Stimulated activated CD4-positive, alpha-beta T cell treated with anti-CD3 and anti-CD28 coated beads, TNF-alpha, amount 100 ng/mL, for 4 hours (primary cell): ENCODE measurements around the gene SESN1.

Experiments
- DNase-seq, 3 experiments: peaks; one replicate each; pipeline ENCODE4 v3.0.0-alpha.2; 2020; ENCODE audit warnings: low read depth in 3 of 3

The SESN1 gene

DNA sequence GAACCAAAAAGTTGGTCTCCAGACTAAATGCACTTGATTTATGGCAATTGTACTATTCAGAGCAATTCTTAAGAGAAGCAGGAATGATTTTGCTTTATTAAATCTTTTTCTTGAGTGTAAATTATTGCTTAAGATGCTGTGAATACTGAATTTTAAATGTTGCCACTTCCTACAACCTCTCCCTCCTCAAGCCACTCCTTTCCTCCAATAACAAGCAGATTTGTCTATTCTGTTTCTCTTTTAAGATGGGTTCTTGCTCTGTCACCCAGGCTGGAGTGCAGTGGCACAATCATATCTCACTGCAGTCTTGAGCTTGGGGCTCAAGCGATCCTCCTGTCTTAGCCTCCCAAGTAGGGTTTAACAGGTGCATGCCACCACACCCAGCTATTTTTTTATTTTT lies 65.3 kb downstream of the SESN1 start:
- DNase-seq, result no peak

DNA sequence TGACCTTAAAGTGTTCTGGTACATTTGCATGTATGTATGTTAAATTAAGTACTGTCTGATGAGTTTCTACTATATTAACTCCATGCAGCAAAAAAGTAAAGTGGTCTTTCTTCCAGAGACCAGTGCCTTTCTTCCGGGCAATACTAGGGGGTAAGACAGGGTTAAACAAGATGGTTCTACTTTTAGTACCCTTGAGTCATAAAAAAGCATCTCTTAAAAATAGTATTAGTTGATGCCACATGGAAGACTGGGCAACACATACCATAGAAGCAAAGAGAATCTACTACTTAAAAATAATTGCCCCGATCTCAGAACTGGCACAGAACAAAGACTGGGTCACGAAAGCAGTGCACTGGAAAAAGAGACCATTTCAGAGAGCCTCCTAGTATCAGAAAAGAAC lies 66.2 kb downstream of the SESN1 start:
- DNase-seq, result no peak

DNA sequence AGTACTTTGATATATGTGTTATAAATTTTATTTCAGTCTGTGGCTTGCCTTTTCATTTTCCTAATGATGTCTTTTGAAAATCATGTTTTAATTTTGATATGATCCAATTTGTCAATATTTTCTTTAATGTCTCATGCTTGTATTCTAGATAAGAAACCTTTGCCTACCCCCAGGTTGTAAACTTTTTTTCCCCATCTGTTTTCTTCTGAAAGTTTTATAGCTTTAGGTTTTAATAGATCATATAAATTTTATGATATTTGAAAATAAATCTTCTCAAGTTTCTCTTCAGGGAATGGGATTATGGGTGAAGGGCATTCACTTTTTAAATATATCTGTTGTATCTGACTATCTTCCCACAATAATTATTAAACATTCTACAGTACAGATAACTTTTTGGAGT lies 66.7 kb downstream of the SESN1 start:
- no peak for DNase-seq

DNA sequence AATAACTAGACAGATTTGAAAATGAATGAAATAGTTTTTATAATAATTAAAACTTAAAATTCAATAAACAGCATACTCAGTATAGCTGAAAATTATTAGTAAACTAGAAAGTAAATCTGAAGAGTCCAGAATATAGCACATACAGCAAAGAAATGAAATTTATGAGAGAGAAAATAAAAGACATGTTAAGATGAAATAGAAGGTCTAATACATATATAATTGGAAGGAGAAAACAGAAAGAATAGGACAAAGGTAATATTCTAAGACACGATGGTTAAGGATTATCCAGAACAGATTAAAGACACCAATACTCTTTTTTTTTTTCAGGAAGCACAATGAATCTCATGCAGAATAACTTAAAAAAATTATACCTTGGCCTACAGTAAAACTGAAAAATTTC lies 69.0 kb downstream of the SESN1 start:
- DNase-seq, result no peak

DNA sequence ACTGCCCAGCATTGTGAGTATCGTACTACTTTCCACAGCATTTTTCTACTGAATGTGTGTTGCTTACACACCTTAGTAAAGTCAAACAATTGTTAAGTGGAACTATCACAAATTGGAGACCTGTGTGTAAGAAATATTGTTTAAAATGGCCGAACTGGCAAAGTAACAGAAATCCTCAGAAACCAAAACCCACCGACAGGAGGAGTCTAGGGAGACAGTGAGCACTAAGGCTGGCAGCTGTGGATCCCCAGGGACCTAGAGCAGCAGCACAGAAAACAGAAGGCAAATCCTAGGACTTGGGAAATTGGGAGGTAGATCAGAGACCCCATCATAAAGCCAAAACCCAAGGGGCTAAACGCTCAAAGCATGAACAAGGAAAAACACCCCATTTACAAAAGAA lies 69.9 kb downstream of the SESN1 start:
- DNase-seq, result no peak

DNA sequence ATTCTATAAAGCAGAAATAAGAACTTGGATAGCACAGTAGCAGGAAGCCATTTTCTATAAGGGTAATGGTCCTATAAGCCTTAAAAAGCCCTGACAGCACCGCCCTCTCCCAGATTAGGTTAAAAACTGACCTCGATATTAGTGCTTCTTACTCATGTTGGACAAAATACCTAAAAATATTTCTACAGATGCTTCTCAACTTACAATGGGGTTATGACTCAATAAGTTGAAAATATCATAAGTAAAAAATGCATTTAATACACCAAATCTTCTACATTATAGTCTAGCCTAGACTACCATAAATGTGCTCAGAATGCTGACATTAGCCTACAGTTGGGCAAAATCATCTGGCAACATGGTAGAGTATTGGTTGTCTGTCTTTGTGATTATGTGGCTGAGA lies 70.3 kb downstream of the SESN1 start:
- no peak for DNase-seq

DNA sequence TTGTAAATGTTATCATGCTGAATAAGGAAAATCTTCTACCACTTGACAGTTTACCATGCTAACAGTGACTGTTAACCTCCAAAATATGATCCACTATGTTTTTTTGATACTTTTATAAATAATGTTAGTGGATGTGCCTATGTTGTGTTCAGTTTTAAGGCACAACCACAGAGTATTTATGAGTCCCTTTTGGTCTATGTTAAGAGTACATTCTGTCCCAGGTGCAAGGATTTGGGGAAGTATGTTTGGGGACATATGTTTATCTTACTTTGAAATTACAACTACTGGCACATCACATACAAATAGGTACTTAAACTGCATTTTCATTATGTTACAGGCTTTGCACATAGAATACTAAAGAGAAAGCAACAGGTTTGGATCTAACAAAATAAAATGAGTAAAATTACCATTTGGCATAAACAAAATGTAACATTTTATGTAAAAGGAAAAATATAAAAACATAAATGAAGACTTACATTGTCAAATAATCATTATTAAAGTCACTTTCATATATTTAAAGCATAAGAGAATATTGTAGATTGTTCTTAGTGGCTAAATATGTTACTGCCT lies 71.2 kb downstream of the SESN1 start:
- DNase-seq, result no peak

DNA sequence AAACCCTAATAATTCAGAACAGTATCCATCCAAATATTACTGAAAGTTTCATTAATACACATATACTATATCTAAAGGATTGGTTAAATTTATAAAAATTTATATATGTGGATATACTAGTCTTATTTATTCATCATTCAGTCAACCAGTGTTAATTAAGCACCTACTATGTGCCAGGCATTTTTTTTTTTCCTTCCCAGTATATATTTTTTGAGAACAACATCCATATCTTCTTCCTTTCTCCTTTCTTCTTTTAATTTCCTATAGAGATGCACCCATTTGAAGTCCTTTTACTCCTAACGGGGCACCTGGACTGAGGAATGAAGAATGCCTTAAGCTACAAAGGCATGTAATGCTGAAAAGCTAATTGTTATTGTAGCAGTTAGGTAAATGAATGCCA lies 72.8 kb downstream of the SESN1 start:
- no peak for DNase-seq

DNA sequence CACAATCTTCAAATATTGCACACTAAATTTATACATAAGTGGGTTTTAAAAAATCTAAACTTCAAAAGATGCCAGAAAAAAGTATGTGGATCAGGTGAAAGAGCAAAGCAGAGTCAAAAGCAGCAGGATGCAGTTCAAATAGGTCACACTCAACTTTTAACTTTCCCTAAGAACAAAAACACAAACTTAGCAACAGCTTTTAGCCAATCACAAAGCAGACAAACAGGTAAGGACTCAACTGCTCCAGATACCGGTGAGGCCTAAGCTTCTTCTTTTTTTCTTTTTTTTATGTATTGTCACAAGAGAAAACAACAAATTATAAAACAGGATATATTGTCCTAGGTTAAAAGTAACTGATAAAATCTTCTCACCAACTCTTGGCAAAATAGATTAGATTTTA lies 74.7 kb downstream of the SESN1 start:
- DNase-seq, result no peak

DNA sequence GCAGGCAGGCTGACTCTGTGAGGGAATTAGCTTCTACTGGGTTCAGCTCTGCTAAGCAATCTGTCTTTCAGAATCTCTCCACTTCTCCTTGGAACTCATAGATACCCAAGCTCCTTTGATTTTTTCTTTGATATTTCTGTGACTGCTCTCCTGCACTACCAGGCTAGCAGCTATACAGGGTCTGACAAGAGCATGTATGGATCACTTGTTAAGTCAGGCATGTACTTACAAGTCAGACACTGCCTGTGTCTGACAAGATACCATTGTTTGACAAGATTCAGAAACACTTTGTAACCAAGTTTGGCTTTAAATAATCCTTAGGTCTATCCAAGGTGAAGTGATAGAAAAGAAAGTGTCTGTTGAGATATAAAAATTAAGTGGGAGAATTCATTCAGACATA lies 79.5 kb downstream of the SESN1 start:
- DNase-seq, result no peak

DNA sequence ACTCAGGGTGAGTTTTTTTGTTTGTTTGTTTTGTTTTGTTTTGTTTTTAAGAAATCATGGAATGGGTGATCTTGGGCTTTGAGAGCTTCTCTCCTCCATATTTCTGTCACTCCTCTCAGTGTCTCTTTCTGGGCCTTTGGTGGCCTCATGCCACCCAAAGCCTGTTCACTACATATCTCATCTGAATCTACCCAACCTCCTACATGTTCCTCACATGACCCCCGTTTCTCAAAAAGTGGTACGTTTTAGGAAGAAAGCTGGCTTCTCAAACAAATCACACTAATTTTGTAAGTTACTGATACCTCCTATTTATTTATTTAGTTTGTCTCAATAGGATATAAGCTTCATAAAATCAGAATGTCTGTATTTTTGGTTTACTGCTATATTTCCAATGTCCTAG lies 80.0 kb downstream of the SESN1 start:
- DNase-seq, result no peak

DNA sequence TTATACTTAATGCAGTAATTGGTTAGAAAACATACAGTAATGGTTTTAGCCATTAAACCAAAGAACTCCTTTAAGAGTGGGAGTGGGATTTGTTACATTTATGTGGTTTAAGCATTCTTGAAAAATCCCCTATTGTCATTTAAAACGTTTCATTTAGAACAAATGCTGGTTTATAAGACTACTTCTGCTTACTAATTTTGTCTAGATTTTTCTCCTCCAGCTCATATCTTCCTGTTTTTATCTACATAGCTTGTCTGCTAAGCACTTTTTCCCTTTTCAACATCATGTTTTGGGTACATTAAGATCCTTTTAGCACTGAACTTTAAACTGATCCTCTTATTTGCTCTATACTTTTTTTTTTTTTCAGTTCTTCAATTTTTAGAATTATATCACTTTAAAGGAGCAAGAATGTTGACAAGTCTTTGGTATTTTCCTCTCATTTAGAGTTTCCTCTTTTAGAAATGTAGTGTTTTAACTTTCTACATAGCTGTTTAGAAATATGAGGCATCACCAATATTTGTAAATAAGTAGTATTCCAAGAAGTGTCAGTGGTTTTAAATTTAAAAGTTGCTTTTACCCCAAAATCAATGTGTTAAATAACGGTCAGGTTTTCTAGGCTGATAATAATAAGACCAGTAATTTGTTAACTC lies 80.9 kb downstream of the SESN1 start:
- DNase-seq, result no peak

DNA sequence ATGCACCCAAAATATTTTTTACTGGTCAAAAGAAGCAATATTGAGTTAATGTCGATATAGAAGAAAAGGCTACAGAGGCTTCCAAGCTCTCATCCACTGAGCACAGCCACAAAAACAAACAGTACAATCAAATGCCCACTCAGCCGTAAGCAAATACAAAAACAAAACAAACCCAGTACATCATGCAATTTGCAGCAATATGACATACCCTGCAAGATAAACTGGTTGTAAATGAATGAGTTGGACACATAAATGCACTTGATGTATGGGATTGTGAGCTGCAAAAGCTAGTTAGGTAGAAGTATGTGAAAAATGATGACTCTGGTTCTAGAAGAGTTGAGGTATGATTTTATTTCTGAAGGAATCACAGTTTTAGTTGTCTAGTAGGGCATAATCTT lies 83.9 kb downstream of the SESN1 start:
- DNase-seq, result no peak

DNA sequence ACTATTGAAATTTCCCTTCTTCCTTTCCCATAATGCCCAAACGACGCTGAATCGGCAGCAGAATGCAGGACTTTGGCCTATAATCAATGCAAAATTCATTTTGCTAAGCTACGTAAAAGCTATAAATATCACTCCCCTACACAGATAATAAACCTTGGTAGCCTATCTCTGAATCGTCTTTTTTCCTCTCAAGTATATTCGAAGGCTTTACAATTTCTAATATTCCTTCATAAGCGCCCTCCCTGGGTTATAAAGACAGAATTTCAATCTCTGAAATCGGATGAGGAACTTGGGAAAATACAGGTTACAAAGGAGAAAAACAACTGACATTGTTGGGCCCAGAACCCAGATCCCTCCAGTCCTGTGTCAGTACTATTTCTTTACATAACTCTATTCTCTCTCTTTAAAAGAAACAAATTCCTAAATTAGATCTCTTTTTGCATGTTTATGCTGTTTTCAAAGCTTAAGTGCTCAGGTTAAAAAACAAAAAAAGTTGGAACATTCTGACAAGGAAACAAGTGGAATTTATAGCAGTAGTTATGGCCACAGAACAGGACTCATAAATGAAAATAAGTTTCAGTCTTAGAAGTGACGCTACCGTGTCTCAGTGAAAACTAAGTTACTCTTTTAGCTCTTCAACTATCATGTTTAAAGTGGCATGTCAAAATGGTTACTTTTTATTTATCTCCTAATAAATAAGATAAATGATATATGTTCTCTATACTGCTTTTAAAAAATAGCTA lies 84.5 kb downstream of the SESN1 start:
- DNase-seq, result no peak

DNA sequence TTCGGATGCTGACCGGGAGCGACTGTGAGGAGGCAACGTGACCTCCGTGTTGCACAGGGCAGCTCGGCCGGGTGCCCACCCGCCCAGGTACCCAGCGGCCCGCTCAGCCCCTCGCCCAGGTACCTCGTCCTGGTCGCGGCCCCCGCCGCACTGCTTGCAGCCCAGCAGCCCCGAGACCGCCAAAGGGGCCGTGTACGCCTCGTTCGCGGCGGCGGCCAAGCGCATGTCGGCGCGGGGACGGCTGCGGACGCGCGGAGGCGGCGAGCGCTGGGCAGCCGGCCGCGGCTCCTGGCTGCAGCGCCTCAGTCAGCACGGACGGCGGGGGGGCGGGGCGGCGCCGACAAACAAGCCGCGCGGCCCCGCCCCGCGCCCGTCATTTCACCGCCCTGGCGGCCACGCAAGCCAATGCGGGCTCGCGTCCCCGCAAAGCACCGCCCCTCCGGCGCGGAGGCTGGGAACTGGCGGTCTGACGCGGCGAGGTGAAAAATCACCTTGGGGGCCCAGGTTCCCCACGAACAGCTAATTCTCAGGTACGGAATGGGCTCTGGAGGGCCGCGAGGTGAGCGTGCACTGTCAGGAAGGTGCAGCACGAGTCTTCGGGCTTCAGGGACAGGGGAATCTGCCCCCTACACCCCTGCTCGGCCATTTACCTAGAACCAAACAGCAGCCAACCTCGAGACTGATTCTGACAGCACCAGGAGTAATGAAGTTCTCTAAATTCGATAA lies 85.2 kb downstream of the SESN1 start:
- DNase-seq, result peak; percentile 82 to 84 (median 84)

DNA sequence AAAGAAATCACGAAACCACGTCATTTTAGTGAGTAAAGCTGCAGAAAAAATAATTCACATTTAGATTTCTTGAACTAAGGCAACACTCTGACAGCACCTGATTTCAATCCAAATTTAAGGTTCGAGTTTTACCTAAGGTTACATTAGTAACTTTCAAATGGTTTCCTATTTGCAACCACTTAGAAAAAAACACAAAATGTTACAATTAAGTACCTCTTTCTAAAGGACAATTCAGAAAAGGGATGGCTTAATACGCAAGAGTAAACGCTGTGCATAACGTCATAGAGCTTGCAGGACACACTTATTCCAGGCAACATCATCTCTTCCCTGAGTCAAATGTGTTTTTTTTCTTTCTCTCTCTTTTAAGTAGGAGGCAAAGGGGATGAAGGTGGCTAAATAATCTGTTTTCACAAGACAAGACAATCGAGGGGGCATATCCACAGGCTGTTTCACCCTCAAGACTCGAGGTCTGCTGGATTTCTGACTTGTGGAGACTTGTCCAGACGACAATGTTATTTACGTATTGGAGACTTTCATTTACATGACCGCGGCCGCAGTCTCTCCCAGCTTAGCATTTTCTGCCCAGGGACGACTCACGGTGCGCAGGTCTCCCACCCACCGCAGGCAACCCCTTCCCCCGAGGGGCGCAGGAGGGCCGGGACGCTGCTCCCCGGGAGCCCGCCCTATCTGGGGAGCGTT lies 86.0 kb downstream of the SESN1 start:
- DNase-seq, result no peak

DNA sequence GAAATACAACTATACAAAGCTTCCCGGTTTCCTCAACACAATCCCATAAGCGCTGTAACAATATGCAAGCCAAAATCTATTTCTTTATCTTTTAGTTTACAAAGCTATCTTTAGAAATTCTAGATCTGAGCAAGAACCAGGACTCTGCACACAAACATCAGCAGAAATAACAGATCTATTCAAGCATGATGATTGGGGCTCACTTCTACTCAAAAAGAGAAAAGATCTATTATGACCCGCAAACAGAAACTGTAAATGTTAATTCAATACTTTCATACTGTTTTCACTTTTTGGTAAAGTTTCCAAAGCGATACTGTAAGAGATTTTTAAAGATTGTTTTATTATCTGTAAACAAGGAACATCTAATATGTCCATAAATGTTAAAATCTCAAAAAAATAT lies 86.6 kb downstream of the SESN1 start:
- no peak for DNase-seq

DNA sequence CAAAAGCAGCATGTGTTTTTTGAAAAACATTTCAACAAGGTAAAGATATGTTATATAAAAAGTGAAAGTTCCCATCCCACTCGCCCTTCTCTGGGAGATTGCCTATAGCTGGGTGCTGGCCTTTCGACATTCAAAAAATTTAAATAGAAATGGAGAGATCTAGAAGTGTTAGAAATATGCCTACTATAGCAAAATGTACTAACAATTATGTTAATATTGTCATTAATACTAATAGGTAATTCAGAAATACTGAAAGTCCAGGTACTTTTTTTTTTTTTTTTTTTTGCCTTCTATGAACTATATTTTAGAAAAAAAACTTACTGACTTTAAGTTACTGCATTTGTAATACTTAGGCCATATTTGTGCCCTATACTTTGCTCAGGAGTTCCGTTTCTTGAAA lies 87.1 kb downstream of the SESN1 start:
- DNase-seq, result no peak

DNA sequence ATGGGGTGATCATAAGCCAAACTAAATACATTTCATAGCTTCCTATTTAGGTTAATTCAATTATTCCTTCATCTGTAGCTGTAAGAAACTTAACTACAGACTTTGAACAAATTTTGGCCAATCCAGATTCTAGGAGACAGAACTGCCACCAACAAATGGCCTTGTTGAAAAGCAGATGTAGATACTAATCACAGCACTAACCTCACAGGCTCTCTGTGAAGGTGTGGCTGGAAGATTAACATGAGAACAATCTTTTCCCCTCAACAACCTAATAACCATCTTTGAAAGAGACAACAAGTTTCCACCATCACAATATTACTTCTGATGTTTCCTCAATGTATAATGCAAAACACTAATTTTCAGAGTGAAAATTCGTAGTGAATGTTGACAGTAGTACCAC lies 87.8 kb downstream of the SESN1 start:
- DNase-seq, result no peak

DNA sequence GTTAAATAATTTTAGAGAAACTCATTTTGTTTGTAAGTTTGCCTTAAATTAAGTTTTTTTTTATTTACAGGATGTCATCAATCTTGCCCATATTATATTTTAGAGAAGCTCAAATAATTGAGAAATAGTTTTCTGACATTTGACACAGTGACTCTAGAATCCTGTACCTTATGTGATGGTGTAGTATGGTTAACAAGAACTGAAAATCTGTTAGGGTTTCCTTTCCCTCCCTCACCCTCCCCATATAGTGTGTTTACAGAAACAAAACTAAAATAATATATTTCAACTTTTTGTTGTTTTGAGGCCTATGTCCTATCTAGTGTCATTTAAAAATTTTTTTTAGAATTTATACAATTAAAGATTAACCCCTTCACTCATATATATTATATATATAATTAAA lies 91.8 kb downstream of the SESN1 start:
- DNase-seq, result no peak

DNA sequence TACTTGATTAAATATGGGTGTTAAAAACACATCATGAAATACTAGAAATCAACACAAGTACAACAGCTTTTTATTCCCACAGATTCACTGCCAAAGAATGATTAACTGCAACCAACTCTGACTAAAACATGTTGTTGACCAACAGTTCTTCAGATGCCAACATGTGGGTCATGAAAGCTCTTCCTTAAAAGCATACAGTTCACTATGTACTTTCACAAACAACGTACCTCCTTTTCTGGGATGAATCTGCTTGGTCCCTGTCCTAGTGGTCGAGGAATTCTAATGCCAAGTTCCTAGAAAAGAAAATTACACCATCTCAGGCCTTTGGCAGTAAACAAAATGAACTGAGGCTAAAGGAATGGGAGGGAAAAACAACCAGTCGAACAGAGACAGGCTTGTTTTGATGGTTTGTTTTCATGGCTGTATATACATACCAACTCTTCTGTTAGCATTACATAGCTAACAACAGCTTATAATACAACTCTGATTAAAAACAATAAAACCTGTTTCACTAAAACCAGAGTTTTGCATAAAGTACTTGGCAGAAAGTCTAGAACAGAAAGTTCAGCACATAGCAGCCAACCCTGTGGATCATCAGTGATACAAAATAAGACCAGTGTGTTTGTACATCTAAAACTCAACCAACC lies 92.5 kb downstream of the SESN1 start:
- DNase-seq, result no peak
